Thyroid gland (tissue), 4 donors: ENCODE measurements around the gene TSKU.

Experiments used
- CTCF ChIP-seq, 6 experiments: fragments of 200-600 bp in 3 of 6; fragments of 450-650 bp in 3 of 6; sonication (generic) in 3 of 6; IDR thresholded peaks; one replicate each; pipeline ENCODE4 v1.5.1; 2016 to 2019; ENCODE audit warnings: antibody characterized with exemption in 6 of 6, mild to moderate bottlenecking in 2 of 6, inconsistent platforms in 1 of 6, moderate library complexity in 1 of 6
- POLR2A ChIP-seq, 2 donors: fragments of 450-650 bp; IDR thresholded peaks; one replicate each; pipeline ENCODE4 v1.6.1; 2017; ENCODE audit warnings: antibody characterized with exemption in 2 of 2, mild to moderate bottlenecking in 2 of 2, moderate library complexity in 1 of 2

GRCh38 chr11:76786016-76786415, 2.9 kb downstream of the TSKU start:
- no peak for TF ChIP-seq POLR2A (IDR thresholded peaks at IDR 0.05)
- TF ChIP-seq CTCF (IDR thresholded peaks at IDR 0.05): no peak
